ENCODE results near the gene CBFA2T3.

The CBFA2T3 gene

GRCh38 chr16:88940862-88941817 is 35.9 kb downstream of the CBFA2T3 start:
- no peak for TF ChIP-seq CTCF (conservative IDR thresholded peaks at IDR 0.05; ENCODE audit: control insufficient read depth, insufficient read depth, low read depth, low read length)

GRCh38 chr16:88939972-88940861 is 36.8 kb downstream of the CBFA2T3 start:
- TF ChIP-seq CTCF (conservative IDR thresholded peaks at IDR 0.05; ENCODE audit: control insufficient read depth, insufficient read depth, low read depth, low read length): no peak
- no peak overlapping the region for H3K4me3 ChIP-seq (ENCODE audit: control insufficient read depth, low read depth, low read length)
- DNase-seq (ENCODE audit: low read depth): no peak

More at GRCh38 chr16:88940862-88941817, 35.9 kb downstream of the CBFA2T3 start:
- no peak for DNase-seq (ENCODE audit: low read depth)
- H3K4me3 ChIP-seq (ENCODE audit: control insufficient read depth, low read depth, low read length): no peak overlapping the region

GRCh38 chr16:88939245-88939971 is 37.6 kb downstream of the CBFA2T3 start:
- no peak for TF ChIP-seq CTCF (conservative IDR thresholded peaks at IDR 0.05; ENCODE audit: control insufficient read depth, insufficient read depth, low read depth, low read length)
- DNase-seq (ENCODE audit: low read depth): no peak
- no peak overlapping the region for H3K4me3 ChIP-seq (ENCODE audit: control insufficient read depth, low read depth, low read length)

- H3K4me3 ChIP-seq (ENCODE audit: control insufficient read depth, low read depth, low read length): no peak overlapping the region
- TF ChIP-seq CTCF (conservative IDR thresholded peaks at IDR 0.05; ENCODE audit: control insufficient read depth, insufficient read depth, low read depth, low read length): no peak
- DNase-seq (ENCODE audit: low read depth): no peak
These were observed 38.2 kb downstream of the CBFA2T3 start for GRCh38 chr16:88938777-88939244.

GRCh38 chr16:88938119-88938776 is 38.8 kb downstream of the CBFA2T3 start:
- no peak for TF ChIP-seq CTCF (conservative IDR thresholded peaks at IDR 0.05; ENCODE audit: control insufficient read depth, insufficient read depth, low read depth, low read length)
- H3K4me3 ChIP-seq (ENCODE audit: control insufficient read depth, low read depth, low read length): no peak overlapping the region
- no peak for DNase-seq (ENCODE audit: low read depth)
